Adipocyte (in vitro differentiated cells): ENCODE data around the gene RITA1.

Experiments used
- DNase-seq: peaks from one replicate; pipeline ENCODE4 v3.0.0-alpha.2; 2015; ENCODE audit warnings: low read depth
- H3K27me3 ChIP-seq: replicated peaks from 2 replicates; pipeline ENCODE4 v1.7.0; 2013; ENCODE audit warnings: mild to moderate bottlenecking, low read length, moderate library complexity; ENCODE audit not compliant: control insufficient read depth, insufficient read depth
- H3K36me3 ChIP-seq: 2 replicates; pipeline ENCODE4 v1.7.0; 2013; ENCODE audit warnings: low read length, mild to moderate bottlenecking, moderate library complexity; ENCODE audit not compliant: control insufficient read depth, insufficient read depth, severe bottlenecking
- H3K4me1 ChIP-seq: 2 replicates; pipeline ENCODE4 v1.7.0; 2013; ENCODE audit warnings: mild to moderate bottlenecking, low read length, moderate library complexity; ENCODE audit not compliant: control insufficient read depth, insufficient read depth
- H3K4me3 ChIP-seq: 2 replicates; pipeline ENCODE4 v1.7.0; 2013; ENCODE audit warnings: mild to moderate bottlenecking, low read length, moderate library complexity
- H3K9ac ChIP-seq: 2 replicates; pipeline ENCODE4 v1.7.0; 2013; ENCODE audit warnings: mild to moderate bottlenecking, low read length, moderate library complexity
- H3K9me3 ChIP-seq: 2 replicates; pipeline ENCODE4 v1.7.0; 2013; ENCODE audit warnings: mild to moderate bottlenecking, low read length, moderate library complexity; ENCODE audit not compliant: control insufficient read depth

The RITA1 gene

DNA sequence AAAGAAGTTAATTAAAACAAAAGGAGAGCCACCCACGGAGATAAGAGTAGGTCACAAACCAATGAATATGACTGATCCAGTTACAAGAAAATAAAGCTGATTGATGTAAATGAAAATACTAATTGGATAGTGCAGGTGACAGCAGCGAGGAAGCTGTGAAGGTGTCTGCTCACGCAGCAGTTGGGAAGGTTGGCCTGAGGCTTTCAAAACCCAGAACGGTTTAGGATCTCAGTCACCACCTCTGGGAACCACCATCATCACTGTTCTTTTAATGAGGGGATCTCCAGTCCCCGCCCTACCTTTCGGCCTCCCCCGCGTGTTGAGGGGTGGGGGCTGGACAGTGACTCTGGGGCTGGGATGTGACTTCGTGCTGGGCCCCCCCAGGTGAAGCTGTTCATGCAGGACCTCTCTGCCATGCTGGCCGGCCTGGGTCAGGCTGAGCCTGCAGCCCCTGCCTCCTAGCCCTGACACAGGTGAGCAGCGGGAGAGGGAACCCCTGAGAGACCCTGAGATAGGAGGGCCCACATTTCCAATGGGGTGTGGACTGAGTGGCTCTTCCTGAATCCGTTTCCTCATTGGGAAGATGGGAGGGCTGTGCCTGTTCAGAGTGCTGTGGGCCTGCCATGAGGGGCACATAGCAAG, 28.2 kb upstream of the RITA1 start:
- Histone ChIP-seq H3K4me3 (no peak overlapping the region), H3K9ac (no peak overlapping the region), H3K4me1 (peaks cover 15% of the 10 kb centered on the region), H3K9me3 (no peaks in the 10 kb centered on the region), H3K36me3 (peaks cover 38% of the 10 kb centered on the region), H3K27me3 (peaks cover 32% of the 10 kb centered on the region)
- DNase-seq, result no peak

DNA sequence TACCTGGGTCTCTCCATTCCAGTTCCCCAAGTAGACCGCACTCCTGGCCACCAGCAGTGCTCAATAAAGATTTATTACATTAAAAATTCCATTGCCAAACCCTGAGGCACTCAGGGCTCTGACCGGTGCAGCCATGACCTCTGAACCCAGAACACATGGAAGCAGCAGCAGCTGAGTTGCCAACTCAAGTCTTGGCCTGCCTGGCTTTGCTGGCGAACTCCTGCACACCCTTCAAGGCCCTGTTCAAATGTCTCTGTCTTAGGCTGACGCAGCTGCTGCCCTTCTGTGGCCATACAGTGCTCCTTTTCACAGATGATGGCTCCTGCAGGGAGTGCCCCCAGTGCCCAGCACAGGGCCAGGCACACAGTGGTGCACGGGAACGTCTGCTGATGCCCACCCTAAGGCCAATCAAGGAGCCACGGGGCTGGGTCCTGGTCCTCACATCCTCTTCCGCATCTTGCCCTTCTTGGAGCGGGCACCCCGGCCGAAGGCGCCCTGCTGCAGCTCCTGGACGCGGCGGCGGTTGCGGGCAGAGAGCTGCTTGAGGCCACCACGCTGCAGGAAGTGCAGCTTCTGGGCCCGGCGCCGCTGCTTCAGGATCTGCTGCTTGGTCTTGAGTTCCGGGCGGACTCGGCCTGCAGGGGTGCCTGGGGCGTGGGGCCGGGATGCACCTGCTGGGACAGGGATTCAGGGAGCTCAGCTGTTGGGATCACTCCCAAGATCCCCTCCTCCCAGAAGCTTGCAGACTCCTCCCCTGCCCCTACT, 26.9 kb upstream of the RITA1 start:
- DNase-seq, result no peak
- H3K9ac ChIP-seq, result no peak overlapping the region
- no peak overlapping the region for H3K4me3 ChIP-seq
- peaks cover 14% of the 10 kb centered on the region for H3K4me1 ChIP-seq
- H3K27me3 ChIP-seq, result peaks cover 25% of the 10 kb centered on the region
- H3K9me3 ChIP-seq, result no peaks in the 10 kb centered on the region
- H3K36me3 ChIP-seq, result peaks cover 43% of the 10 kb centered on the region

DNA sequence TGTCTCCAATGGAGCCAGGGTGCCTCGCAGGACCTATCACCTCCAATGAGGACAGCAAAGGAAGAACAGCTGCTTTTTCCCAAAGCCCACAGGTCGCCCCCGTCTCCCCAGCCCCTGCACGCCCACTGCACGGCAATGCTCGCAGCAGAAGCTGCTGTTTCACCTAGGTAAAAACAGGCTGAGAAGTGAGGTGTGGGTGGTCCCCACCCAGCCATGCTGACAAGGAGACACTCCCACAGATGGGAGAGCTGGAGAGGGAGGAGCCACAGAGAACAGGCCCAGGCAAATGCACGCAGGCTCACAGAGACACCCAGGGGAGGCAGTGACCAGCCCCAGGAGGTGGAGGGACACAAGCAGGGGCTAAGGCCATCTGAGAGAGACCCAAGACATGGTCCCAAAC, 25.6 kb upstream of the RITA1 start:
- no peak for DNase-seq
- H3K4me1 ChIP-seq, result peaks cover 11% of the 10 kb centered on the region

DNA sequence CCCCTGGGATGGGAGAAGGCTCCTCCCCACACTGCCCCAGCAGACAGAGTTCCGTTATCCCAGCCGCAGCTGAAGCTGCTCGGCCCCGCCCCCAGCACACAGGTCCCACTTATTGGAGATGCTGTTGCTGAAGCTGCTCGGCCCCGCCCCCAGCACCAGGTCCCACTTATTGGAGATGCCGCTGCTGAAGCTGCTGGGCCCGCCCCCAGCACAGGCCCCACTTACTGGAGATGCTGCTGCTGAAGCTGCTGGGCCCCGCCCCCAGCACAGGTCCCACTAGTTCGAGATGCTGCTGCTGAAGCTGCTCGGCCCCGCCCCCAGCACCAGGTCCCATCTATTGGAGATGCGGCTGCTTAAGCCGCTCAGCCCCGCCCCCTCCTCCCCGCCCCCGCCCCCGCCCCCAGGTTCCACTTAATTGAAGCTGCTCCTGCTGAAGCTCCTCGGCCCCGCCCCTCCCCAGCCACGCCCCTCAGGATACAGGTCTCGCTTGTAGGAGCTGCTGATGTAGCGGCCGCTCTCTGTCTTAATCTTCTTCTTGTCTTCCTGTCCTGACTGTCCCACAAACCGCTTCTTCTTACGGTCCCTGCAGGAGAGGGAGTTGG, 24.0 kb upstream of the RITA1 start:
- Histone ChIP-seq H3K9ac (no peak overlapping the region), H3K4me1 (peaks cover 11% of the 10 kb centered on the region), H3K4me3 (no peak overlapping the region), H3K27me3 (peaks cover 7% of the 10 kb centered on the region), H3K36me3 (peaks cover 64% of the 10 kb centered on the region), H3K9me3 (no peaks in the 10 kb centered on the region)
- DNase-seq, result no peak

More for the DNA sequence above, 25.6 kb upstream of the RITA1 start:
- peaks cover 48% of the 10 kb centered on the region for H3K36me3 ChIP-seq
- no peaks in the 10 kb centered on the region for H3K9me3 ChIP-seq
- peaks cover 21% of the 10 kb centered on the region for H3K27me3 ChIP-seq
- H3K4me3 ChIP-seq, result no peak overlapping the region
- H3K9ac ChIP-seq, result no peak overlapping the region

DNA sequence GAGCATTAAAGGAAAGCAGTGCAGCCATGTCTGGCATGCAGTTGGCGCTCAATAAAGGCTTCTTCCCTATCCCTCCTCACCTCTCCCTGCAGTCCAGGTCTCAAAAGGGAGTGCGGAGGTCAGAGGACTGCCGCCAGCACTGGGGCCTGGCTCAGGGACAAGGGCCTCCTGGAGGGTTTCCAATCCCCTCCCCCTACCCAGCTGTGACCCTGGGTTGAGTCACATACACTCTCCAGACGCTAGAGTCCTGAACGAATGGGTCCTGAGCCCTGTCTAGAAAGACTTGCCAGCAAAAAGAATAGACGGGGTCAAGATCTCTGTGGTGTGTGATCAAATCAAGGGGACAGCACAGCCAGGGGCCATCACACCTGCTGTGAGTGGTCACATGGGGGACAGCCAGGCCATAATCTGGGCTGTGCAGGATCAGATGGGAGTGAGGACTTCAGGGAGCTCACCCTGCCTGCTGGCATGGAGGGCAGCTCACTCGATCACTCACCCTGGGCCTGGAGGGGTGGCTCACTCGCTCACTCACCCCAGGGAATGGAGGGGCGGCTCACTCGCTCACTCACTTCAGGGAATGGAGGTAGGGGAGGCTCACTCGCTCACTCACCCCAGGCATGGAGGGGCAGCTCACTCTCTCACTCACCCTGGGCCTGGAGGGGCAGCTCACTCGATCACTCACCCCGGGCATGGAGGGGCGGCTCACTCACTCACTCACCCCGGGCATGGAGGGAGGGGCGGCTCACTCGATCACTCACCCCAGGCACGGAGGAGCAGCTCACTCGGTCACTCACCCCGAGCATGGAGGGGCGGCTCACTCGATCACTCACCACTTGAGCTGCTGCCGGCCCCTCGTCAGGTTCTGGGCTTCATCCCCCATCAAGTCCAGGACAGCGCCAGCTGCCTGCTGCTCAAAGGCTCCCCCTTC, 23.2 kb upstream of the RITA1 start:
- no peak for DNase-seq
- Histone ChIP-seq H3K27me3 (no peaks in the 10 kb centered on the region), H3K9me3 (no peaks in the 10 kb centered on the region), H3K36me3 (peaks cover 64% of the 10 kb centered on the region), H3K9ac (no peak overlapping the region), H3K4me3 (no peak overlapping the region), H3K4me1 (peaks cover 11% of the 10 kb centered on the region)

DNA sequence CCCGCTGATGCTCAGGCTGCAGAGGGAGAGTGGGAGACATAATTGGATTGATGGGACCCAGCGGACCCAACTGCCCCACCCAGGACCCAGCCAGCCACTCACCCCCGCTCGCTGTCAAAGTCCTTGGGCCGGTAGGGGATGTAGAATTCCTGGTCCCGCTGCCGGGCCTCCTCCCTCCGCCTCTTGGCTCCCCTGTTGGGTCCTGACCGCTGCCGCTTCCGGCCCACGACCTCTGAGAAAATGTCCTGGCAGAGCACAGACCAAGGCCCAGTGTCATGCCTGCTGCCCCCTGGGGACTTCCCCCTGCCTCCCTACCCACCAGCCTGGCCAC, 22.5 kb upstream of the RITA1 start:
- H3K36me3 ChIP-seq, result peaks cover 64% of the 10 kb centered on the region

DNA sequence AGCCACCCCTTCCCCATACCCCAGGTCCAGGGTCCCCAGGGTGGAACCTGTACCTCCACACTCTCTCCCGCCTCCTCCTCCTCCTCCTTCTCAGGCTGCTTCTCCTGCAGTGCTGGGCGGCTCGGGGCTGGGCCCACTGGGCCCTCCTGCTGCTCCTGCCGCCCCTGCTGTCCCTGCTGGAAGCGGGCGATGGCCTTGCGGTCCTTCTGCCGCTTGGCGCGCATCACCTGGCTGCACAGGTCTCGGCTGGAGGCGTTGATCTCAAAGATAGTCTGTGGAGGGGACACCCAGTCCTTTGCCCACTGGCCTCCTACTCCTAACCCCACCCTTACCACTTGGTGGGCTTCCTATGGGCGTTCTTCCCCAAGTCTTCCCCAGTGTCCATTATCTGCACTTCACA, 21.5 kb upstream of the RITA1 start:
- no peaks in the 10 kb centered on the region for H3K9me3 ChIP-seq
- H3K4me3 ChIP-seq, result no peak overlapping the region
- peaks cover 64% of the 10 kb centered on the region for H3K36me3 ChIP-seq
- H3K27me3 ChIP-seq, result no peaks in the 10 kb centered on the region
- no peak for DNase-seq
- no peak overlapping the region for H3K9ac ChIP-seq
- peaks cover 11% of the 10 kb centered on the region for H3K4me1 ChIP-seq

More for the DNA sequence above, 22.5 kb upstream of the RITA1 start:
- no peak for DNase-seq
- H3K9me3 ChIP-seq, result no peaks in the 10 kb centered on the region
- peaks cover 11% of the 10 kb centered on the region for H3K4me1 ChIP-seq
- H3K27me3 ChIP-seq, result no peaks in the 10 kb centered on the region
- H3K9ac ChIP-seq, result no peak overlapping the region
- no peak overlapping the region for H3K4me3 ChIP-seq

DNA sequence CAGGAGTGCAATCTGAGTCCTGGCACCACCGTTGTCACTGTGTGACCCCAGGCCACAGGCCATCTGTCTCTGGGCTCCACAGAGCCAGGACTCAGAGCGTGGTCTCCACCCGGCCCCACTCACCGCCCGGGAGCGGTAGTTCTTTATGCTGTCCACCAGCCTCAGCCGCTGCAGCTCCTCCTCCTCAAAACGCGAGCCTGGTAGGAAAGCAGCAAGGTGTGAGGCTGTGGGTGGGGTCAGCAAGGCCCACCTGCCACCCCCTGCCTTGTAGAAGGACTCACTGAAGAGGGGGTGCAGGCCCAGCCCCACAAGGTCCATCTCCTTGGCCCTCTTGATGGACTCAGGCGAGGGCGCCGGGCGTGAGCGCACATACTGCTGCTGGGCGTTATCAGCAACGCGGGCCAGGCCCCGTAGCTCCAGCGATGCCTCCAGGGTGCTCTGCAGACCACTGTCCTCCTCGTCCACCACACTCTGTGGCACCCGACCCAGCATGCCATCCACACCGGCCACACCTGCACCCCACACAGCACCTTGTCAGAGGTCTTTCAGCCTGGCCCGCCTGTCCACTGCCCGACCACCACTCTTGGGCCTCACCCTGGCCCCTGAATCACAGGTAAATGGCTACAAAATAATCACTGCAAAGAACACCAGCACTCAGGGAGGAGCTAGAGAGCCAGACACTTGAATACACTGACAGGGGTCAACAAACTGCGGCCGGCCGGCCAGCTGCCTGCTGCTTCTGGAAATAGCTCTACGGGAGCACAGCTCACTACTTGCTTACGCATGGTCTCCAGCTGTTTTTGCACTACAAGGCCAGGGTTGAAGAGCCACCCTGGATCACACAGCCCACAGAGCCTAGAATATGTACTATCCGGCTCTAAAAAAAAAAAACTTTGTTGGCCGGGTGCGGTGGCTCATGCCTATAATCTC, 19.7 kb upstream of the RITA1 start:
- Histone ChIP-seq H3K4me1 (peaks cover 11% of the 10 kb centered on the region), H3K9ac (no peak overlapping the region), H3K9me3 (no peaks in the 10 kb centered on the region), H3K27me3 (no peaks in the 10 kb centered on the region), H3K36me3 (peaks cover 65% of the 10 kb centered on the region), H3K4me3 (no peak overlapping the region)
- no peak for DNase-seq

DNA sequence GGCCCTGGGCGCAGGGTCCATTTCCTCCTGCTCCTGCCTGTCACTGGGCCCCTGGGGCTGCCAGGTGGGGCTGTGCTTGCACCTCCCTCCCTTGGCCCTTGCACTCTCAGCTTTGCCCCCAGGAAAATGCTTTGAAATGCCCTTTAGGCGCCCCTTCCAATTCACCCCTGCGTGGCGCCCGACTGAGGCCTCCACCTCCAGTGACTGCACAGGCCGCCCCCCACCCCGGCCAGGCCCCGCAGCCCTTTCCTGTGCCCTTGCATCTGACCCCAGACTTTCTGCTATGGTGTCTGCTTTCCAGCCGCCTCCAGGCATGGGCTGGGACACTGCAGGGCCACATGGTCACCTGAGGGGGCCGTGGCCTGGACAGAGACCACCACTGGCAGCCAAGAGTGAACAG, 17.7 kb upstream of the RITA1 start:
- no peaks in the 10 kb centered on the region for H3K27me3 ChIP-seq
- DNase-seq, result no peak
- H3K9me3 ChIP-seq, result no peaks in the 10 kb centered on the region
- H3K36me3 ChIP-seq, result peaks cover 85% of the 10 kb centered on the region
- H3K4me3 ChIP-seq, result no peak overlapping the region
- H3K9ac ChIP-seq, result no peak overlapping the region
- H3K4me1 ChIP-seq, result no peaks in the 10 kb centered on the region

DNA sequence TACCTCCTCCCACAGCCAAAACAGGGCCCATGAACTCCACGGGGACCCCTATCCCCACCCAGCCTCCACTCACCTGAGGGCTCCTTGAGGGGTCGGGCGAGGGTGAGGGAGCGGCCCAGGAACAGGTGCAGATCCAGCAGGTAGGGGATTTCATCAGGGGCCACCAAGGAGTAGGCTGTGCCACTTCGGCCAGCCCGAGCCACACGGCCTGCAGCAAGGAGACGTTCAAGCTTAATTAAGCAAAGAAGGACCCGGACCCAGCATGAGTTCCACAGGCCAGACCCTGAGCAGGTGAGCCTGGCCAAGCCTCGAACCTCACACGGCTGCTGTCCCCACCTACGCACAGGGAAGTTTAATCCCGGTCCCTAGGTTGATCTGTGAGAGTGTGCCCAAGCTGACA, 15.8 kb upstream of the RITA1 start:
- no peak for DNase-seq
- Histone ChIP-seq H3K36me3 (peaks cover 95% of the 10 kb centered on the region), H3K9me3 (no peaks in the 10 kb centered on the region), H3K4me3 (no peak overlapping the region), H3K9ac (no peak overlapping the region), H3K27me3 (no peaks in the 10 kb centered on the region), H3K4me1 (peaks cover 3% of the 10 kb centered on the region)
